ENCODE data around the gene GPR160. TPM values are rescaled to one million over a fixed set of nuclear protein-coding genes. Genes with fewer than 3 reads are reported as not detected.

The GPR160 gene
- total and polyA plus RNA-seq, 8 donors, result 7.8 to 25.4 (median 13.2) TPM

GRCh38 chr3:170083343-170083742, 45.5 kb downstream of the GPR160 start:
- intact Hi-C loops (cut with DNase I), result no loop called here
- Histone ChIP-seq H3K27me3 (no peaks in the 10 kb centered on the region), H3K36me3 (peaks cover 0 to 39% of the 10 kb centered on the region in 2 donors), H3K27ac (no peak overlapping the region), H3K9me3 (no peaks in the 10 kb centered on the region), H3K4me1 (no peaks in the 10 kb centered on the region), H3K4me3 (no peak overlapping the region)
- TF ChIP-seq, protein P1, sequence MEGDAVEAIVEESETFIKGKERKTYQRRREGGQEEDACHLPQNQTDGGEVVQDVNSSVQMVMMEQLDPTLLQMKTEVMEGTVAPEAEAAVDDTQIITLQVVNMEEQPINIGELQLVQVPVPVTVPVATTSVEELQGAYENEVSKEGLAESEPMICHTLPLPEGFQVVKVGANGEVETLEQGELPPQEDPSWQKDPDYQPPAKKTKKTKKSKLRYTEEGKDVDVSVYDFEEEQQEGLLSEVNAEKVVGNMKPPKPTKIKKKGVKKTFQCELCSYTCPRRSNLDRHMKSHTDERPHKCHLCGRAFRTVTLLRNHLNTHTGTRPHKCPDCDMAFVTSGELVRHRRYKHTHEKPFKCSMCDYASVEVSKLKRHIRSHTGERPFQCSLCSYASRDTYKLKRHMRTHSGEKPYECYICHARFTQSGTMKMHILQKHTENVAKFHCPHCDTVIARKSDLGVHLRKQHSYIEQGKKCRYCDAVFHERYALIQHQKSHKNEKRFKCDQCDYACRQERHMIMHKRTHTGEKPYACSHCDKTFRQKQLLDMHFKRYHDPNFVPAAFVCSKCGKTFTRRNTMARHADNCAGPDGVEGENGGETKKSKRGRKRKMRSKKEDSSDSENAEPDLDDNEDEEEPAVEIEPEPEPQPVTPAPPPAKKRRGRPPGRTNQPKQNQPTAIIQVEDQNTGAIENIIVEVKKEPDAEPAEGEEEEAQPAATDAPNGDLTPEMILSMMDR (IDR thresholded peaks at IDR 0.05), result no peak
- DNase-seq (no peak), ATAC-seq (no peak)

GRCh38 chr3:170085396-170085795, 47.6 kb downstream of the GPR160 start:
- TF ChIP-seq, protein P1 (IDR thresholded peaks at IDR 0.05), result no peak
- ATAC-seq (no peak), DNase-seq (no peak)
- intact Hi-C loops (cut with DNase I), result no loop called here
- Histone ChIP-seq H3K4me3 (no peak overlapping the region), H3K36me3 (peaks cover 0 to 39% of the 10 kb centered on the region in 2 donors), H3K4me1 (no peaks in the 10 kb centered on the region), H3K27me3 (no peaks in the 10 kb centered on the region), H3K9me3 (no peaks in the 10 kb centered on the region), H3K27ac (no peak overlapping the region)

DNA sequence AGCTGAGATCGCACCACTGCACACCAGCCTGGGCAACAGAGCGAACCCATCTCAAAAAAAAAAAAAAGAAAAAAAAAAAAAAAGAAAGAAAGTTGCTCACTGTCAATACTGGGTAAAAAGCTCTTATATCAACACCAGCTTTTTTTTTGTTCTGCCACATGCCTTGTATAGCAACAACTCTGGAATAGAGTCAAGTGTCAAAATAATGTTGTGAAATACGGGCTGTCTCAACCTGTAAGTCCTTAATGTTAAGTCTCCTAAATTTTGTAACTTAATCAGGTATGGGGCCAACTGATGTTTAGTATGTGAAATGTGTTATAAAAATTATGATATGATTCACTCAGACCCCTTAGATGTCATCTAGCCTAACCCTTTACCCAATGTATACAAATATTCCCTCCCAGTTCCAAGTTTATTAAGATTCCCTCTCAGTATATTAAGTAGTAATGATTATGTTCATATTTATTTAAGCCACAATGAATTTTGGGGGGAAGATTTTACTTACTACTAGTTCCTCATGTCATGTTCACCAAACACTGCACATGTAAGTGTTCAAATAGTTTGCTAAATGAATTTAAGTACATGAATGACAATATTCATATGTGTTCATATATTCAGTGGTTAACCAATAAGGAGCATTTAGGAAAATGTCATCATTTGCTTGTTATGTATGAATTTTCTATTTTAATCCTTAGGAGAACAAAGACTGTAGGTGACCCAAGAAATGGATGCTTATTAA, 52.2 kb downstream of the GPR160 start:
- peak in 1 of 4 donors; percentile 17 for DNase-seq
- intact Hi-C loops (cut with DNase I), result no loop called here
- peaks cover 0 to 35% of the 10 kb centered on the region in 2 donors for H3K36me3 ChIP-seq

GRCh38 chr3:170090601-170090981, 52.8 kb downstream of the GPR160 start:
- TF ChIP-seq, protein P1 (IDR thresholded peaks at IDR 0.05), result no peak
- no peaks in the 10 kb centered on the region for H3K4me1 ChIP-seq
- no peak overlapping the region for H3K4me3 ChIP-seq
- ATAC-seq, result no peak
- no peaks in the 10 kb centered on the region for H3K27me3 ChIP-seq
- peaks cover 0 to 35% of the 10 kb centered on the region in 2 donors for H3K36me3 ChIP-seq
- H3K27ac ChIP-seq, result no peak overlapping the region
- intact Hi-C loops (cut with DNase I), result no loop called here
- no peak for DNase-seq
- H3K9me3 ChIP-seq, result no peaks in the 10 kb centered on the region

More for the DNA sequence above, 52.2 kb downstream of the GPR160 start:
- no peaks in the 10 kb centered on the region for H3K9me3 ChIP-seq
- ATAC-seq, result peak; percentile 74
- no peaks in the 10 kb centered on the region for H3K4me1 ChIP-seq
- H3K27ac ChIP-seq, result no peak overlapping the region
- H3K27me3 ChIP-seq, result no peaks in the 10 kb centered on the region
- TF ChIP-seq, protein P1 (IDR thresholded peaks at IDR 0.05), result no peak
- H3K4me3 ChIP-seq, result no peak overlapping the region

DNA sequence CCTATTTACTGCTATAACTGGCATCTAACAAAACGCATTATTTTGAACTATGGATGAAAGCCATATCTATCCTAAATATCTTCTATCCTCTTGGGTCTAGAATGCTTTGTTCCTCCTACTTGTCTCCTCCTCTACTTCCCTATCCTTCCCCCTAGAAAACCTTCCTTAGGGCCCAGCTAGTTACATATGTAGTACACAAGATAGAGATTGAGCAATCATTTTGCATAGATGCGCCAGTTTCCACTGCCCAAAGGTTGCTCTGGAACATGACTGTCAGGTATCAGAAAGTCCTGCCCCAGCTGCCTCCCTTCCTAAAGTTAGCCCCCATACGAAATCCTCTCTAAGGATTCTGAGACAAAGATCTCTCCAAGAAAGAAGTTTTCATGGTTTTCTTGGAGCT, 55.1 kb downstream of the GPR160 start:
- H3K27me3 ChIP-seq, result no peaks in the 10 kb centered on the region
- H3K36me3 ChIP-seq, result peaks cover 0 to 45% of the 10 kb centered on the region in 2 donors
- no peak overlapping the region for H3K27ac ChIP-seq
- H3K4me1 ChIP-seq, result no peaks in the 10 kb centered on the region
- TF ChIP-seq, protein P1 (IDR thresholded peaks at IDR 0.05), result no peak
- H3K4me3 ChIP-seq, result no peak overlapping the region
- DNase-seq (no peak), ATAC-seq (no peak)
- intact Hi-C loops (cut with DNase I), result no loop called here
- H3K9me3 ChIP-seq, result no peaks in the 10 kb centered on the region
